DMS114 treated with DMSO at 0.1 percent for 48 hours (cell line): Measurements from ENCODE around the gene IFNAR2.
"Not testable (repeated sequence)": the region's sequence is repeated elsewhere in the genome, so short reads cannot be mapped to it uniquely, and the experiment has no call there.

Experiments
- DNase-seq: peaks from one replicate; lab custom pipeline; 2025; ENCODE audit not compliant: unreplicated experiment; lab: John Stamatoyannopoulos, UW

Gene IFNAR2

GRCh38 chr21:33241846-33242245 is 12.1 kb downstream of the IFNAR2 start:
- DNase-seq, result no peak

- not testable (repeated sequence) for DNase-seq
Observed at GRCh38 chr21:33242846-33243245, 13.1 kb downstream of the IFNAR2 start.

- DNase-seq, result no peak
Observed at GRCh38 chr21:33244082-33244778, 14.5 kb downstream of the IFNAR2 start.

GRCh38 chr21:33244779-33245105 is 15.0 kb downstream of the IFNAR2 start:
- DNase-seq, result no peak

GRCh38 chr21:33245289-33245918 is 15.7 kb downstream of the IFNAR2 start:
- no peak for DNase-seq

GRCh38 chr21:33246506-33246905 is 16.8 kb downstream of the IFNAR2 start:
- no peak for DNase-seq

- no peak for DNase-seq
Observed at GRCh38 chr21:33246963-33247362, 17.2 kb downstream of the IFNAR2 start.

GRCh38 chr21:33247599-33247998 is 17.9 kb downstream of the IFNAR2 start:
- DNase-seq, result no peak

- no peak for DNase-seq
Observed at GRCh38 chr21:33249331-33250002, 19.7 kb downstream of the IFNAR2 start.

- no peak for DNase-seq
Observed at GRCh38 chr21:33251119-33251518, 21.4 kb downstream of the IFNAR2 start.

- not testable (repeated sequence) for DNase-seq
Observed at GRCh38 chr21:33253382-33253781, 23.6 kb downstream of the IFNAR2 start.

GRCh38 chr21:33254766-33255165 is 25.0 kb downstream of the IFNAR2 start:
- DNase-seq, result no peak

GRCh38 chr21:33255404-33255803 is 25.7 kb downstream of the IFNAR2 start:
- no peak for DNase-seq

GRCh38 chr21:33256019-33256418 is 26.3 kb downstream of the IFNAR2 start:
- DNase-seq, result no peak

GRCh38 chr21:33257094-33257803 is 27.5 kb downstream of the IFNAR2 start:
- no peak for DNase-seq

- DNase-seq, result no peak
Observed at GRCh38 chr21:33258475-33258874, 28.7 kb downstream of the IFNAR2 start.

GRCh38 chr21:33259428-33259827 is 29.7 kb downstream of the IFNAR2 start:
- no peak for DNase-seq

- DNase-seq, result no peak
Observed at GRCh38 chr21:33259995-33260394, 30.3 kb downstream of the IFNAR2 start.

- DNase-seq, result no peak
Observed at GRCh38 chr21:33261635-33262034, 31.9 kb downstream of the IFNAR2 start.

- no peak for DNase-seq
Observed at GRCh38 chr21:33262921-33263320, 33.2 kb downstream of the IFNAR2 start.

- no peak for DNase-seq
Observed at GRCh38 chr21:33264561-33264960, 34.8 kb downstream of the IFNAR2 start.

- peak; percentile 6 for DNase-seq
Observed at GRCh38 chr21:33265664-33266049, 35.9 kb downstream of the IFNAR2 start.
